ENCODE data around the gene S100B. TPM values are rescaled to one million over a fixed set of nuclear protein-coding genes. Genes with fewer than 3 reads are reported as not detected.

S100B gene
- total RNA-seq, 1 experiment from 2014 or later, result not detected

DNA sequence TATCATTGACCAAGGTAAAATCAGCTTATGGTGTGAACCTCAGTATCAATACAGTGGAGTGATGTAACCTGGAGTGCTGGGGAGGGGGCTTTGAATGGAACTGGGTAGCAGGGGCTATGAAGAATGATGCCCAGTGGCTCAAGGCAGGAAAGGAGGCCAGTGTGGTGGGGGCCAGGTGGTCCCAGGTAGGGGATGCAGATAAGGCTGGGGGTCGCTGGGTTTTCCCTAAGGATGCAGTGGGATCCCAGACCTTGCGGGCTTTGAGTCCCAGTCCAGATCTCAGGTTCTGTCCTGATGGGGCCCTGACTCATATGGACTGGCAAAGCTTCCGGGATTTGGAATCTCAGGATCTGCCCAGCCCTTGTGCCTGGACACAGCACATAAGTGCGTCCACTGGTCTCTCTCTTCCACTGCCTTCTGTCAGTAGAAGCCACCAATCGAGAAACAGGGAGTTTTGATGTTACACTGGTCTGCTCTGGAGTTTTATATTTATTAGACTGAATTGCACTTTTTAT is 52.0 kb downstream of the S100B start:
- CTCF ChIA-PET, result no interaction called here
- BruUV-seq (replicated peaks), result no TSS peak

DNA sequence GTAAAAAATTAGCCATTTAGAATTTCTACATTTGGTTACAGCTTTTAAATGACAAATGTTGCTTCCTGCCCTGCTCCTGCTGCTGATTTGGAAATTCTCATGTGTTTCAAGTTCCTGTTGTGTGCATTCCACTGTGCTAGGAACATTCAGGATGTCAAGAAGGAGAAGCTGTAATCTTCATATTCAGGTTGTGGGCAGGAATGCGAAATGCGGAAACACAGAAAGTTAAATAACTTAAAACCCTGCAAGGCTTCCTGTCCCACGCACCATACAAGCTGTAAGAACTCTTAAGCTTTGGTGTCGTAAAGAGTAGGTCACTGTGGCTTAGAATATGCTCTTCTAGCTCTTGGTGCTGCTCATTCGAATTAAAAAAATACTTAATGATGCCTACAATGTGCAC is 52.6 kb downstream of the S100B start:
- ChIA-PET POLR2A (interaction anchor here (1.0 kb wide), 1 partner anchor 10 kb away, joined by 4 read pairs; no protein-coding TSS in a partner anchor), CTCF (interaction anchor here (0.6 kb wide), 1 partner anchor 152 kb away, joined by 3 read pairs; no protein-coding TSS in a partner anchor)
- intact Hi-C loops (cut with micrococcal nuclease), result no loop called here
- BruUV-seq (replicated peaks), result no TSS peak
- no peak for DNase-seq (ENCODE audit: unreplicated experiment)
- no peaks in the 10 kb centered on the region for H3K9me3 Mint-ChIP-seq (ENCODE audit: unreplicated experiment)
- peaks cover 56% of the 10 kb centered on the region for H3K36me3 Mint-ChIP-seq (ENCODE audit: insufficient read depth, unreplicated experiment)
- no peak overlapping the region for H3K27ac Mint-ChIP-seq (ENCODE audit: low read depth, unreplicated experiment)
- TF ChIP-seq, protein P1, sequence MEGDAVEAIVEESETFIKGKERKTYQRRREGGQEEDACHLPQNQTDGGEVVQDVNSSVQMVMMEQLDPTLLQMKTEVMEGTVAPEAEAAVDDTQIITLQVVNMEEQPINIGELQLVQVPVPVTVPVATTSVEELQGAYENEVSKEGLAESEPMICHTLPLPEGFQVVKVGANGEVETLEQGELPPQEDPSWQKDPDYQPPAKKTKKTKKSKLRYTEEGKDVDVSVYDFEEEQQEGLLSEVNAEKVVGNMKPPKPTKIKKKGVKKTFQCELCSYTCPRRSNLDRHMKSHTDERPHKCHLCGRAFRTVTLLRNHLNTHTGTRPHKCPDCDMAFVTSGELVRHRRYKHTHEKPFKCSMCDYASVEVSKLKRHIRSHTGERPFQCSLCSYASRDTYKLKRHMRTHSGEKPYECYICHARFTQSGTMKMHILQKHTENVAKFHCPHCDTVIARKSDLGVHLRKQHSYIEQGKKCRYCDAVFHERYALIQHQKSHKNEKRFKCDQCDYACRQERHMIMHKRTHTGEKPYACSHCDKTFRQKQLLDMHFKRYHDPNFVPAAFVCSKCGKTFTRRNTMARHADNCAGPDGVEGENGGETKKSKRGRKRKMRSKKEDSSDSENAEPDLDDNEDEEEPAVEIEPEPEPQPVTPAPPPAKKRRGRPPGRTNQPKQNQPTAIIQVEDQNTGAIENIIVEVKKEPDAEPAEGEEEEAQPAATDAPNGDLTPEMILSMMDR (IDR thresholded peaks at IDR 0.05; ENCODE audit: unreplicated experiment), result no peak
- no peaks in the 10 kb centered on the region for H3K27me3 Mint-ChIP-seq (ENCODE audit: insufficient read depth, unreplicated experiment)
- H3K4me1 Mint-ChIP-seq (ENCODE audit: insufficient read depth, unreplicated experiment), result no peaks in the 10 kb centered on the region
- H3K4me3 Mint-ChIP-seq (ENCODE audit: unreplicated experiment), result no peak overlapping the region

More for the DNA sequence above, 52.0 kb downstream of the S100B start:
- Mint-ChIP-seq H3K27me3 (ENCODE audit: insufficient read depth, unreplicated experiment) (no peaks in the 10 kb centered on the region), H3K4me1 (ENCODE audit: insufficient read depth, unreplicated experiment) (no peaks in the 10 kb centered on the region), H3K27ac (ENCODE audit: low read depth, unreplicated experiment) (no peak overlapping the region), H3K4me3 (ENCODE audit: unreplicated experiment) (no peak overlapping the region), H3K9me3 (ENCODE audit: unreplicated experiment) (no peaks in the 10 kb centered on the region), H3K36me3 (ENCODE audit: insufficient read depth, unreplicated experiment) (peaks cover 52% of the 10 kb centered on the region)
- TF ChIP-seq, protein P1 (IDR thresholded peaks at IDR 0.05; ENCODE audit: unreplicated experiment), result no peak
- no peak for DNase-seq (ENCODE audit: unreplicated experiment)
- intact Hi-C loops (cut with micrococcal nuclease), result no loop called here
- POLR2A ChIA-PET, result no interaction called here

DNA sequence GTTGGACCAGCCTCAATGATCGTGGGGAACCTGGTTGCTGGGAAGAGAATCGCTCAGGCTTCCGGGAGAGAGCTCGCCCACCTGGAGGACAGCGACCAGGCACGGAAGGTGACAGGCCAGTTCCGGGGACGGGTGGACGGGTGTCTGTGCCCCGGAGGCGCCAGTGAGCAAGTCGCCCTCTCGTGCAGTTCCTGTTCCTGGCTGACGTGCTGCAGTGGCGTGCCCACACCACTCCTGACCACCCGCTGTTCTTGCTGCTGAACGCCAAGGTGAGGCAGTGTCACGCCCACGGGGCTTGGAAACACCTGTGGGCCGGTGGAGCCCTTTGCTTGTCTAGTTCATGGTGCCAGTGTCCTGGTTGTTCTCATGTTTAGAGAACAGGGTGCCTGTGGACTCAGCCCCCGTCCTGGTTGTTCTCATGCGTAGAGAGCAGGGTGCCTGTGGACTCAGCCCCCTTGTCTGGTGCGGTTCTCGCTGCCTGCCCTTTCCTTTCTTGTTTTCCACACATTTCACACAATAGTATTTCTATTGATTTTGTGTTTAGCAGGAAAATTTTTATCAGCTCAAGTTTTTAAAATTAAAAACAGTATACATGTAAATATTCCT is 53.1 kb downstream of the S100B start:
- Mint-ChIP-seq H3K4me1 (ENCODE audit: insufficient read depth, unreplicated experiment) (no peaks in the 10 kb centered on the region), H3K9me3 (ENCODE audit: unreplicated experiment) (no peaks in the 10 kb centered on the region), H3K27me3 (ENCODE audit: insufficient read depth, unreplicated experiment) (no peaks in the 10 kb centered on the region), H3K27ac (ENCODE audit: low read depth, unreplicated experiment) (no peak overlapping the region), H3K36me3 (ENCODE audit: insufficient read depth, unreplicated experiment) (peaks cover 56% of the 10 kb centered on the region), H3K4me3 (ENCODE audit: unreplicated experiment) (no peak overlapping the region)
- CTCF ChIA-PET, result interaction anchor here (0.6 kb wide), 1 partner anchor 152 kb away, joined by 3 read pairs; no protein-coding TSS in a partner anchor
- BruUV-seq (replicated peaks), result no TSS peak
- TF ChIP-seq, protein P1 (IDR thresholded peaks at IDR 0.05; ENCODE audit: unreplicated experiment), result no peak
- POLR2A ChIA-PET, result interaction anchor here (1.0 kb wide), 1 partner anchor 10 kb away, joined by 4 read pairs; no protein-coding TSS in a partner anchor
- no peak for DNase-seq (ENCODE audit: unreplicated experiment)
- intact Hi-C loops (cut with micrococcal nuclease), result no loop called here

DNA sequence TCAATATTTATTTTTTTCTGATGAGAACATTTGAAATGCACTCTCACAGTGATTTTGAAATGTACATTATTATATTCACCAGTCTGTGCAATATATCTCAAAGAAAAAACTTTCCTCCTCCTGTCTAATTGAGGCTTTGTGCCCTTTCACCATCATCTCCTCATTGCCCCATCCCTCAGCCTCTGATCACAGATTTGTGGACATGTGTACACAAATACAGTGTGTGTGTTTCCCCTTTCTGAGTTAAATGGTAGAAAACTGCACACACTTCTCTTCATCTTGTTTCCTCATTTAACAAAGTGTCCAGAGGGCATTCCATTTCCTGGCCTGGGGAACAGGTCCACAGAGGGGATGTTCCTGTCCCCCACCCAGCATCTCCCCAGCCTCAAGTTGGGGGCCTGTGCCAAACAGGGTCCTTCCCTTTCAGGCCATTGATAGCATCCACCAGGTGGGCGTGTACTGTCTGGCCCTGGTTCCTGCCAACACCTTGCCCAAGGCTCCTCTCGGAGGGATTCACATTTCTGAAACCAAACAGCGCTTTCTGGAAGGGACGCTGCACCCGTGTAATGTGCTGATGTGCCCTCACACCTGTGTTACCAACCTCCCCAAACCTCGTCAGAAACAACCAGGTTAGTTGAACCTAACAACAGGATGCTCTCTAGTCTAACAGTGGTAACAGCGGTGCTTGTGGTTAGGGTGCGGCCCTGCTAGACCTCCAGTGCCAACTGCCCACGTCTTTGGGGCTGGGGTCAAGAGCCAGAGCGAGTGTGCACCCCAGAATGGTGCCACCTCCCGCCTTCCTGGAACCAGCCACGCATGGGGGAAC is 54.6 kb downstream of the S100B start:
- DNase-seq (ENCODE audit: unreplicated experiment), result no peak
- BruUV-seq (replicated peaks), result no TSS peak
- ChIA-PET POLR2A (no interaction called here), CTCF (no interaction called here)
- no peak overlapping the region for H3K4me3 Mint-ChIP-seq (ENCODE audit: unreplicated experiment)
- TF ChIP-seq, protein P1 (IDR thresholded peaks at IDR 0.05; ENCODE audit: unreplicated experiment), result no peak
- H3K36me3 Mint-ChIP-seq (ENCODE audit: insufficient read depth, unreplicated experiment), result peaks cover 56% of the 10 kb centered on the region
- no peak overlapping the region for H3K27ac Mint-ChIP-seq (ENCODE audit: low read depth, unreplicated experiment)
- H3K9me3 Mint-ChIP-seq (ENCODE audit: unreplicated experiment), result no peaks in the 10 kb centered on the region
- intact Hi-C loops (cut with micrococcal nuclease), result no loop called here
- H3K27me3 Mint-ChIP-seq (ENCODE audit: insufficient read depth, unreplicated experiment), result no peaks in the 10 kb centered on the region
- H3K4me1 Mint-ChIP-seq (ENCODE audit: insufficient read depth, unreplicated experiment), result no peaks in the 10 kb centered on the region
